HL-60 (cell line): ENCODE data around the gene MYO15A.

Experiments
- CTCF ChIP-seq: IDR thresholded peaks from one replicate; pipeline ENCODE4 v1.5.1; 2011; ENCODE audit warnings: low read length, control low read depth, inconsistent platforms; ENCODE audit not compliant: insufficient read depth
- GABPA ChIP-seq: IDR thresholded peaks from 2 replicates; pipeline ENCODE4 v1.6.1; 2012; ENCODE audit warnings: low read depth
- POLR2AphosphoS5 ChIP-seq: IDR thresholded peaks from 2 replicates; pipeline ENCODE4 v1.6.1; 2012; ENCODE audit warnings: low read depth
- SPI1 ChIP-seq: IDR thresholded peaks from 2 replicates; pipeline ENCODE4 v1.6.1; 2012; ENCODE audit warnings: low read depth, mild to moderate bottlenecking, borderline replicate concordance

DNA sequence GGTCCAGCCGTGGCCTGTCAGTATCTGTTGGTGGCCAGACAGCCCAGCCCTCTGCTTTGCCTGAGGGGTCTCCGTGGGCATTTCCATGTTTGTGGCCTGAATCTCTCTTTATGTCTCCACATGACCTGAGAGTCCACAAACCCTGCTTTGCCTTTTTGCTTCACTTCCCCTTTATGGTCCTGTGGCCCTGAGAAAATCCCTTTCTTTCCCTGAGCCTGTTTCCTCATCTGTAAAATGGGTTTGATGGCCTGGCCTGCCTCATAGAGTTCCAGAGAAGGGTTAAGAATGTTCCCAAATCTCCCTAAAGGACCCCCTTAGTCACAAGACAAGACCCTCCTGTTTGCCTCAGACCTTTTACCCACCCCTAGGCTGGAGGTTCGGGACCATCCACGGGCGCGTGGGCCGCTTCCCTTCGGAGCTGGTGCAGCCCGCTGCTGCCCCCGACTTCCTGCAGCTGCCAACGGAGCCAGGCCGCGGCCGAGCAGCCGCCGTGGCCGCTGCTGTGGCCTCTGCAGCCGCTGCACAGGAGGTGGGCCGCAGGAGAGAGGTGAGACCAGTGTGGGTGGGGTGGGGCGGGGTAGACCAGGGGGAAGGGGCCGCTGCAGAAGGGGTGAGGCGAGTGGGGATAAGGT, 48.9 kb downstream of the MYO15A start:
- TF ChIP-seq CTCF (no peak), GABPA (no peak), POLR2AphosphoS5 (no peak), SPI1 (peak; percentile 47; the same call in 1 of the 2 replicates)
